ENCODE results near the gene ARHGAP26.

- TF ChIP-seq MYC (IDR thresholded peaks at IDR 0.05; ENCODE audit: low read depth, low read length) (no peak), CTCF (IDR thresholded peaks at IDR 0.05; ENCODE audit: extremely low read depth in 1 of 2, insufficient read depth in 1 of 2, low read depth in 1 of 2, low read length in 2 of 2) (no peak), EZH2 (IDR thresholded peaks at IDR 0.05; ENCODE audit: borderline replicate concordance, low read depth, low read length, severe bottlenecking) (no peak), POLR2A (IDR thresholded peaks at IDR 0.05; ENCODE audit: low read depth, low read length) (no peak), POLR2AphosphoS5 (IDR thresholded peaks at IDR 0.05; ENCODE audit: insufficient read depth, low read depth, low read length) (no peak)
Observed at GRCh38 chr5:142783601-142784341, 13.6 kb downstream of the ARHGAP26 start.
